ENCODE results near the gene XIAP.

The XIAP gene

GRCh38 chrX:123961268-123962005 is 101.6 kb downstream of the XIAP start, which contains the start of gene STAG2:
STAG2 (plus strand) TSS chrX:123961706; CDS start chrX:124022628, 60,922 bp downstream.
- peak; percentile 37 for DNase-seq

- peak; percentile 5 for DNase-seq
These were observed 102.2 kb downstream of the XIAP start for GRCh38 chrX:123962006-123962467.

- peak; percentile 90 for DNase-seq
These were observed 103.0 kb downstream of the XIAP start for GRCh38 chrX:123962794-123963373.
